IMR-90 (cell line): ENCODE measurements around the gene ANKMY1.

Source experiments
- CEBPB ChIP-seq: IDR thresholded peaks from 2 replicates; pipeline ENCODE4 v1.6.1; 2012; ENCODE audit warnings: low read depth, low read length, improper control_type of control experiment
- CHD1 ChIP-seq: IDR thresholded peaks from 2 replicates; pipeline ENCODE4 v1.6.1; 2012; ENCODE audit warnings: low read depth, low read length, improper control_type of control experiment
- CTCF ChIP-seq: conservative IDR thresholded peaks from 2 replicates; pipeline ENCODE4 v1.5.1; 2012; ENCODE audit warnings: mild to moderate bottlenecking, low read depth, low read length, improper control_type of control experiment
- MAFK ChIP-seq: IDR thresholded peaks from 2 replicates; pipeline ENCODE4 v1.6.1; 2012; ENCODE audit warnings: low read depth, low read length, improper control_type of control experiment
- MAZ ChIP-seq: IDR thresholded peaks from 2 replicates; pipeline ENCODE4 v1.6.1; 2012; ENCODE audit warnings: low read depth, mild to moderate bottlenecking, low read length, improper control_type of control experiment, moderate library complexity, borderline replicate concordance
- MXI1 ChIP-seq: IDR thresholded peaks from 2 replicates; pipeline ENCODE4 v1.6.1; 2012; ENCODE audit warnings: low read depth, mild to moderate bottlenecking, low read length, moderate library complexity, borderline replicate concordance
- POLR2A ChIP-seq: IDR thresholded peaks from 2 replicates; pipeline ENCODE4 v1.6.1; 2012; ENCODE audit warnings: mild to moderate bottlenecking, low read depth, low read length
- RAD21 ChIP-seq: IDR thresholded peaks from 2 replicates; pipeline ENCODE4 v1.6.1; 2012; ENCODE audit warnings: low read length, improper control_type of control experiment
- RCOR1 ChIP-seq: IDR thresholded peaks from 2 replicates; pipeline ENCODE4 v1.6.1; 2012; ENCODE audit warnings: mild to moderate bottlenecking, low read length, improper control_type of control experiment; ENCODE audit not compliant: insufficient replicate concordance
- RFX5 ChIP-seq: IDR thresholded peaks from 2 replicates; pipeline ENCODE4 v1.8.0; 2012; ENCODE audit warnings: low read depth, mild to moderate bottlenecking, low read length, moderate library complexity
- SMC3 ChIP-seq: fragments of 150-350 bp; IDR thresholded peaks from 2 replicates; pipeline ENCODE4 v1.6.1; 2016; ENCODE audit warnings: low read depth, mild to moderate bottlenecking, antibody characterized with exemption, low read length, moderate library complexity

GRCh38 chr2:240445961-240446663, 111.7 kb downstream of the ANKMY1 start:
- TF ChIP-seq MAZ = no peak
- TF ChIP-seq MXI1 = no peak
- TF ChIP-seq CHD1 = no peak
- TF ChIP-seq RAD21 = no peak
- TF ChIP-seq SMC3 = no peak
- TF ChIP-seq POLR2A = 0 out of 2 replicates have a peak, but pooled peaks have one; percentile 11
- no peak for TF ChIP-seq CTCF
- no peak for TF ChIP-seq RCOR1
- no peak for TF ChIP-seq RFX5
- TF ChIP-seq MAFK = no peak
- no peak for TF ChIP-seq CEBPB
